HG02759 (cell line): ENCODE data around the gene KRT6A.

Experiments
- ATAC-seq: cut with Tn5 transposase; IDR thresholded peaks from one replicate; pipeline ENCODE4 v1.9.1; 2021; ENCODE audit warnings: mild to moderate bottlenecking, moderate library complexity; ENCODE audit not compliant: unreplicated experiment

Gene KRT6A

GRCh38 chr12:52438305-52439301 lies 54.5 kb downstream of the KRT6A start:
- no peak for ATAC-seq

DNA sequence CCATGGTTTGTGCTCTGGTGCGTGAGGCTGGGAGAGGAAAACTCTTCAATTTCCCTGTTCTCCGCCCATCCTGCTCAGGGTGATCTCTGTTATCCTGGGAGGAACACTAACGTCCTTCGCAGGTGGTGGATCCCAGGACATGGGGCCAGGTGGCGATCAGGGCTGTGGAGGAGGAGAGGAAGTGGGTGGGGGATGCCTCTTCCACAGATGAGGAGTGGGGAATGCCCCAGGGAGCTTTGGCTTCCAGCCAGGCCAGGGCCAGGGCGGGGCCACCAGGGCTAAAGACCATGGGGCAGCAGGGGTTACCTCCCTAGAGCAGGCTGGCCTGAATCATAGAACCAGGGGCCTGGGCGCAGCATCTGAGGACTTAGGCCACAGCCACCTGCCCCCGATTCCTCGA lies 55.5 kb downstream of the KRT6A start:
- no peak for ATAC-seq
